Activated T-cell treated with anti-CD3 and anti-CD28 coated beads, Interleukin-2, amount 50 U/mL, for 72 hours (primary cell): Measurements from ENCODE around the gene FAS. TPM values are rescaled to one million over a fixed set of nuclear protein-coding genes. Genes with fewer than 3 reads are reported as not detected.
"Not testable (repeated sequence)": the region's sequence is repeated elsewhere in the genome, so short reads cannot be mapped to it uniquely, and the experiment has no call there.

Experiments
- ATAC-seq, 2 donors: fragments of 150-1000 bp; cut with Tn5 transposase; replicated peaks in 1 of 2; 2 replicates each; pipeline ENCODE4 v1.10.0; 2021; ENCODE audit warnings: moderate library complexity in 2 of 2, mild to moderate bottlenecking in 1 of 2
- DNase-seq, 2 donors: peaks; one replicate each; pipeline ENCODE4 v3.0.0; 2021 to 2022; ENCODE audit warnings: mixed read lengths in 1 of 2
- H3K27ac Mint-ChIP-seq: one replicate; pipeline ENCODE4 v1.8.0; 2022; ENCODE audit warnings: mild to moderate bottlenecking, moderate library complexity, mixed read lengths
- H3K27me3 Mint-ChIP-seq: one replicate; pipeline ENCODE4 v1.8.0; 2022; ENCODE audit warnings: low read depth, mixed read lengths
- H3K36me3 Mint-ChIP-seq, 2 donors: one replicate each; pipeline ENCODE4 v1.8.0; 2022; ENCODE audit warnings: mixed read lengths in 2 of 2, mild to moderate bottlenecking in 1 of 2; ENCODE audit not compliant: insufficient read depth in 2 of 2
- H3K4me1 Mint-ChIP-seq: one replicate; pipeline ENCODE4 v1.8.0; 2022; ENCODE audit warnings: low read depth, mixed read lengths
- H3K4me3 Mint-ChIP-seq, 2 donors: one replicate each; pipeline ENCODE4 v1.8.0; 2022; ENCODE audit warnings: mild to moderate bottlenecking in 2 of 2, mixed read lengths in 2 of 2, moderate library complexity in 2 of 2
- H3K9me3 Mint-ChIP-seq, 2 donors: one replicate each; pipeline ENCODE4 v1.8.0; 2022; ENCODE audit warnings: mixed read lengths in 2 of 2
- total RNA-seq, 2 donors: library from RNA; stranded (reverse); gene quantifications; one replicate each; pipeline ENCODE4 v1.2.3, GENCODE V29; 2022

Gene FAS
- total RNA-seq, 2 donors from 2014 or later, result 111 to 138 TPM

GRCh38 chr10:89003344-89003743, 12.7 kb downstream of the FAS start:
- peaks cover 17 to 38% of the 10 kb centered on the region in 2 donors for H3K36me3 Mint-ChIP-seq
- peak overlapping the region; percentile 68 to 75 for H3K4me3 Mint-ChIP-seq
- peak; percentile 54 to 57 for ATAC-seq
- no peaks in the 10 kb centered on the region for H3K9me3 Mint-ChIP-seq
- H3K27ac Mint-ChIP-seq, result peak overlapping the region; percentile 97
- H3K4me1 Mint-ChIP-seq, result peaks cover 60% of the 10 kb centered on the region
- no peak for DNase-seq
- no peaks in the 10 kb centered on the region for H3K27me3 Mint-ChIP-seq

- Mint-ChIP-seq H3K9me3 (no peaks in the 10 kb centered on the region), H3K27me3 (no peaks in the 10 kb centered on the region), H3K4me1 (peaks cover 28% of the 10 kb centered on the region), H3K36me3 (peaks cover 23 to 55% of the 10 kb centered on the region in 2 donors), H3K27ac (peak overlapping the region; percentile 56), H3K4me3 (no peak overlapping the region)
- ATAC-seq, result no peak
- DNase-seq, result no peak
These were observed 16.7 kb downstream of the FAS start for GRCh38 chr10:89007129-89007893.

- H3K27ac Mint-ChIP-seq, DNase-seq, H3K4me3 Mint-ChIP-seq: not testable (repeated sequence)
These were observed 28.2 kb downstream of the FAS start for GRCh38 chr10:89018700-89019346.

GRCh38 chr10:89019569-89020327, 29.1 kb downstream of the FAS start:
- H3K9me3 Mint-ChIP-seq, result peaks cover 1 to 5% of the 10 kb centered on the region in 2 donors
- H3K27me3 Mint-ChIP-seq, result no peaks in the 10 kb centered on the region
- no peak overlapping the region for H3K4me3 Mint-ChIP-seq
- H3K36me3 Mint-ChIP-seq, result peaks cover 25 to 45% of the 10 kb centered on the region in 2 donors
- DNase-seq (no peak), ATAC-seq (no peak)
- peaks cover 14% of the 10 kb centered on the region for H3K4me1 Mint-ChIP-seq
- H3K27ac Mint-ChIP-seq, result no peak overlapping the region

More at GRCh38 chr10:89018700-89019346, 28.2 kb downstream of the FAS start:
- peaks cover 14% of the 10 kb centered on the region for H3K4me1 Mint-ChIP-seq
- peaks cover 25 to 53% of the 10 kb centered on the region in 2 donors for H3K36me3 Mint-ChIP-seq
- not testable (repeated sequence) for H3K9me3 Mint-ChIP-seq, ATAC-seq, H3K27me3 Mint-ChIP-seq

GRCh38 chr10:89021526-89021925, 30.9 kb downstream of the FAS start:
- ATAC-seq, H3K9me3 Mint-ChIP-seq, H3K4me3 Mint-ChIP-seq, DNase-seq, H3K27ac Mint-ChIP-seq, H3K27me3 Mint-ChIP-seq: not testable (repeated sequence)
- H3K36me3 Mint-ChIP-seq, result peaks cover 23 to 36% of the 10 kb centered on the region in 2 donors
- H3K4me1 Mint-ChIP-seq, result peaks cover 14% of the 10 kb centered on the region

- ATAC-seq, result no peak
These were observed 32.1 kb downstream of the FAS start for GRCh38 chr10:89022734-89023133.

GRCh38 chr10:89025453-89025852, 34.9 kb downstream of the FAS start:
- ATAC-seq (no peak), DNase-seq (no peak)
- no peaks in the 10 kb centered on the region for H3K9me3 Mint-ChIP-seq
- no peak overlapping the region for H3K4me3 Mint-ChIP-seq
- peaks cover 16% of the 10 kb centered on the region for H3K4me1 Mint-ChIP-seq
- no peaks in the 10 kb centered on the region for H3K27me3 Mint-ChIP-seq
- H3K36me3 Mint-ChIP-seq, result peaks cover 9 to 14% of the 10 kb centered on the region in 2 donors
- H3K27ac Mint-ChIP-seq, result no peak overlapping the region

More at GRCh38 chr10:89022734-89023133, 32.1 kb downstream of the FAS start:
- peaks cover 19 to 30% of the 10 kb centered on the region in 2 donors for H3K36me3 Mint-ChIP-seq
- H3K9me3 Mint-ChIP-seq, result peaks cover 1 to 5% of the 10 kb centered on the region in 2 donors
- no peaks in the 10 kb centered on the region for H3K27me3 Mint-ChIP-seq
- H3K27ac Mint-ChIP-seq, result peak overlapping the region; percentile 26
- no peak for DNase-seq
- H3K4me3 Mint-ChIP-seq, result no peak overlapping the region
- peaks cover 14% of the 10 kb centered on the region for H3K4me1 Mint-ChIP-seq

GRCh38 chr10:89029181-89029580, 38.6 kb downstream of the FAS start:
- Mint-ChIP-seq H3K4me1 (peaks cover 36% of the 10 kb centered on the region), H3K4me3 (no peak overlapping the region), H3K27ac (no peak overlapping the region), H3K36me3 (peaks cover 0 to 5% of the 10 kb centered on the region in 2 donors), H3K9me3 (no peaks in the 10 kb centered on the region), H3K27me3 (no peaks in the 10 kb centered on the region)
- ATAC-seq (no peak), DNase-seq (no peak)

GRCh38 chr10:89029785-89030437, 39.3 kb downstream of the FAS start:
- ATAC-seq (peak; percentile 48 to 52), DNase-seq (peak; percentile 70 to 74)
- Mint-ChIP-seq H3K4me3 (peak overlapping the region in 1 of 2 donors; percentile 29), H3K27me3 (no peaks in the 10 kb centered on the region), H3K4me1 (peaks cover 36% of the 10 kb centered on the region), H3K9me3 (no peaks in the 10 kb centered on the region), H3K36me3 (peaks cover 0 to 2% of the 10 kb centered on the region in 2 donors), H3K27ac (peak overlapping the region; percentile 22)

- peak overlapping the region; percentile 72 to 95 for H3K4me3 Mint-ChIP-seq
- DNase-seq (no peak), ATAC-seq (no peak)
- H3K36me3 Mint-ChIP-seq, result no peaks in the 10 kb centered on the region
- H3K9me3 Mint-ChIP-seq, result no peaks in the 10 kb centered on the region
- peak overlapping the region; percentile 44 for H3K27ac Mint-ChIP-seq
- H3K27me3 Mint-ChIP-seq, result no peaks in the 10 kb centered on the region
- peaks cover 36% of the 10 kb centered on the region for H3K4me1 Mint-ChIP-seq
These were observed 40.2 kb downstream of the FAS start for GRCh38 chr10:89030791-89031190.

- Mint-ChIP-seq H3K36me3 (no peaks in the 10 kb centered on the region), H3K27ac (peak overlapping the region; percentile 98), H3K4me3 (peak overlapping the region; percentile 72 to 95), H3K4me1 (peaks cover 36% of the 10 kb centered on the region), H3K27me3 (no peaks in the 10 kb centered on the region), H3K9me3 (no peaks in the 10 kb centered on the region)
- DNase-seq (peak; percentile 72 to 77), ATAC-seq (peak; percentile 92 to 95)
These were observed 41.7 kb downstream of the FAS start for GRCh38 chr10:89032141-89032891.

GRCh38 chr10:89035461-89035860, 44.9 kb downstream of the FAS start:
- no peaks in the 10 kb centered on the region for H3K27me3 Mint-ChIP-seq
- no peaks in the 10 kb centered on the region for H3K9me3 Mint-ChIP-seq
- DNase-seq (no peak), ATAC-seq (no peak)
- H3K4me1 Mint-ChIP-seq, result peaks cover 28% of the 10 kb centered on the region
- no peak overlapping the region for H3K4me3 Mint-ChIP-seq
- H3K27ac Mint-ChIP-seq, result no peak overlapping the region
- H3K36me3 Mint-ChIP-seq, result peaks cover 0 to 3% of the 10 kb centered on the region in 2 donors
